Ovary (tissue), 1 donor: ENCODE data around the gene RSAD2.

Source experiments
- EP300 ChIP-seq: sonication (generic); formaldehyde crosslinking; IDR thresholded peaks from one replicate; pipeline ENCODE4 v1.6.1; 2017; ENCODE audit warnings: antibody characterized with exemption
- POLR2A ChIP-seq: fragments of 450-650 bp; IDR thresholded peaks from one replicate; pipeline ENCODE4 v1.6.1; 2017; ENCODE audit warnings: antibody characterized with exemption, mild to moderate bottlenecking, moderate library complexity

DNA sequence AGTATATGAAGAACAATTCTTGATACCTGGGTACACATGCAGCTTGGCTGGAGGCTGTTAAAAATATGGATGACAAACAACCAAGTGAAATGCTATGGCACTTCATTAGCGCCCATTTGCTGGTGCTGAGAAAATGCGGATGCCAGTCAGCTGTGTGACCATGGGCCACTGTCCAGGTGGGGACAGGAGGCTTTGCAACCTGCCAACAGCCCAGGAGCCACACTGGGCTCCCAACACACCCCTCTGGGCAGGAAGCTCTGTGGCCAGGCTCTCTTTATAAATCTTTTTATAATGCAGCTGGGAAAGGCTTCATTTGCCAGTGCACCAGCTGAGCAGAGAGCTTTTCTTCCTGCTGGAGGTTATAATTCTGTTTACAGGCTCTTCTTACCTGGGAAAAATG lies 59.6 kb downstream of the RSAD2 start:
- no peak for TF ChIP-seq EP300
- no peak for TF ChIP-seq POLR2A
